Measurements from ENCODE around the gene MS4A4E. TPM values are rescaled to one million over a fixed set of nuclear protein-coding genes. Genes with fewer than 3 reads are reported as not detected.
"Not testable (repeated sequence)": the region's sequence is repeated elsewhere in the genome, so short reads cannot be mapped to it uniquely, and the experiment has no call there.

MS4A4E gene
- polyA plus RNA-seq, 1 donor (not counting 4 experiments of a cell fraction or from before 2014, with no cell fraction given): not detected

- H3K4me1 ChIP-seq (ENCODE audit: control insufficient read depth, extremely low read depth, insufficient read depth, low read length): no peaks in the 10 kb centered on the region
- no peaks in the 10 kb centered on the region for H3K27me3 ChIP-seq (ENCODE audit: control insufficient read depth, extremely low read depth, insufficient read depth, low read length)
- no peak overlapping the region for H3K4me2 ChIP-seq (ENCODE audit: control insufficient read depth, extremely low read depth, insufficient read depth, low read depth, low read length)
- H3K9me3 ChIP-seq (ENCODE audit: control insufficient read depth, low read depth, low read length): no peaks in the 10 kb centered on the region
- no peaks in the 10 kb centered on the region for H4K20me1 ChIP-seq (ENCODE audit: control insufficient read depth, extremely low read depth, insufficient read depth, low read length)
- H3K4me3 ChIP-seq (ENCODE audit: control insufficient read depth in 2 of 3, extremely low read depth in 1 of 3, insufficient read depth in 2 of 3, low read depth in 1 of 3, low read length in 3 of 3): no peak overlapping the region
- TF ChIP-seq EZH2 (IDR thresholded peaks at IDR 0.05; ENCODE audit: low read length) (no peak), CTCF (optimal IDR thresholded peaks at IDR 0.05 in 1 of 3, IDR thresholded peaks at IDR 0.05 in 1 of 3, conservative IDR thresholded peaks at IDR 0.05 in 1 of 3; ENCODE audit: extremely low read depth in 1 of 3, insufficient read depth in 2 of 3, low read length in 3 of 3) (no peak)
- no peak overlapping the region for H3K27ac ChIP-seq (ENCODE audit: control insufficient read depth, insufficient read depth, low read length)
- no peak overlapping the region for H3K9ac ChIP-seq (ENCODE audit: control insufficient read depth, extremely low read depth, insufficient read depth, low read length)
- dilution Hi-C loops (cut with MboI; ENCODE audit: extremely low pct_ligation_motif_present, low sequenced_read_pairs): no loop called here
- DNase-seq (ENCODE audit: low read depth, low spot score) (no peak), FAIRE-seq (no peak)
- no peaks in the 10 kb centered on the region for H3K36me3 ChIP-seq (ENCODE audit: control insufficient read depth in 2 of 2, extremely low read depth in 1 of 2, insufficient read depth in 2 of 2, low read length in 2 of 2)
- no peak overlapping the region for H2AFZ ChIP-seq (ENCODE audit: control insufficient read depth, low read length)
- no peaks in the 10 kb centered on the region for H3K9me1 ChIP-seq (ENCODE audit: control insufficient read depth, extremely low read depth, insufficient read depth, low read length)
- H3K79me2 ChIP-seq (ENCODE audit: control insufficient read depth, insufficient read depth, low read length): no peaks in the 10 kb centered on the region
Measured at GRCh38 chr11:60194511-60194910, 48.4 kb downstream of the MS4A4E start.

GRCh38 chr11:60193687-60194433 lies 49.1 kb downstream of the MS4A4E start:
- no peaks in the 10 kb centered on the region for H4K20me1 ChIP-seq (ENCODE audit: control insufficient read depth, extremely low read depth, insufficient read depth, low read length)
- H3K4me1 ChIP-seq (ENCODE audit: control insufficient read depth, extremely low read depth, insufficient read depth, low read length): no peaks in the 10 kb centered on the region
- H3K9me1 ChIP-seq (ENCODE audit: control insufficient read depth, extremely low read depth, insufficient read depth, low read length): no peaks in the 10 kb centered on the region
- no peaks in the 10 kb centered on the region for H3K9me3 ChIP-seq (ENCODE audit: control insufficient read depth, low read depth, low read length)
- no peak overlapping the region for H3K4me2 ChIP-seq (ENCODE audit: control insufficient read depth, extremely low read depth, insufficient read depth, low read depth, low read length)
- H3K4me3 ChIP-seq (ENCODE audit: control insufficient read depth in 2 of 3, extremely low read depth in 1 of 3, insufficient read depth in 2 of 3, low read depth in 1 of 3, low read length in 3 of 3): no peak overlapping the region
- dilution Hi-C loops (cut with MboI; ENCODE audit: extremely low pct_ligation_motif_present, low sequenced_read_pairs): no loop called here
- DNase-seq (ENCODE audit: low read depth, low spot score): peak; percentile 36
- no peaks in the 10 kb centered on the region for H3K36me3 ChIP-seq (ENCODE audit: control insufficient read depth in 2 of 2, extremely low read depth in 1 of 2, insufficient read depth in 2 of 2, low read length in 2 of 2)
- no peak for FAIRE-seq
- H3K27me3 ChIP-seq (ENCODE audit: control insufficient read depth, extremely low read depth, insufficient read depth, low read length): no peaks in the 10 kb centered on the region
- no peak overlapping the region for H3K27ac ChIP-seq (ENCODE audit: control insufficient read depth, insufficient read depth, low read length)
- H3K9ac ChIP-seq (ENCODE audit: control insufficient read depth, extremely low read depth, insufficient read depth, low read length): no peak overlapping the region
- no peak overlapping the region for H2AFZ ChIP-seq (ENCODE audit: control insufficient read depth, low read length)
- H3K79me2 ChIP-seq (ENCODE audit: control insufficient read depth, insufficient read depth, low read length): no peaks in the 10 kb centered on the region
- TF ChIP-seq CTCF (optimal IDR thresholded peaks at IDR 0.05 in 1 of 3, IDR thresholded peaks at IDR 0.05 in 1 of 3, conservative IDR thresholded peaks at IDR 0.05 in 1 of 3; ENCODE audit: extremely low read depth in 1 of 3, insufficient read depth in 2 of 3, low read length in 3 of 3): peak; percentile 61 to 96 (median 94)
- no peak for TF ChIP-seq EZH2 (IDR thresholded peaks at IDR 0.05; ENCODE audit: low read length)

- H3K79me2 ChIP-seq (ENCODE audit: control insufficient read depth, insufficient read depth, low read length); H2AFZ ChIP-seq (ENCODE audit: control insufficient read depth, low read length); dilution Hi-C loops (cut with MboI; ENCODE audit: extremely low pct_ligation_motif_present, low sequenced_read_pairs); H3K9me3 ChIP-seq (ENCODE audit: control insufficient read depth, low read depth, low read length); H3K9ac ChIP-seq (ENCODE audit: control insufficient read depth, extremely low read depth, insufficient read depth, low read length); H3K4me1 ChIP-seq (ENCODE audit: control insufficient read depth, extremely low read depth, insufficient read depth, low read length); H3K4me3 ChIP-seq (ENCODE audit: control insufficient read depth in 2 of 3, extremely low read depth in 1 of 3, insufficient read depth in 2 of 3, low read depth in 1 of 3, low read length in 3 of 3); H3K27ac ChIP-seq (ENCODE audit: control insufficient read depth, insufficient read depth, low read length); H3K27me3 ChIP-seq (ENCODE audit: control insufficient read depth, extremely low read depth, insufficient read depth, low read length); DNase-seq (ENCODE audit: low read depth, low spot score); FAIRE-seq; H3K36me3 ChIP-seq (ENCODE audit: control insufficient read depth in 2 of 2, extremely low read depth in 1 of 2, insufficient read depth in 2 of 2, low read length in 2 of 2); H4K20me1 ChIP-seq (ENCODE audit: control insufficient read depth, extremely low read depth, insufficient read depth, low read length); H3K4me2 ChIP-seq (ENCODE audit: control insufficient read depth, extremely low read depth, insufficient read depth, low read depth, low read length); H3K9me1 ChIP-seq (ENCODE audit: control insufficient read depth, extremely low read depth, insufficient read depth, low read length): not testable (repeated sequence)
Measured at GRCh38 chr11:60192564-60192963, 50.4 kb downstream of the MS4A4E start.

- DNase-seq (ENCODE audit: low read depth, low spot score); dilution Hi-C loops (cut with MboI; ENCODE audit: extremely low pct_ligation_motif_present, low sequenced_read_pairs); H4K20me1 ChIP-seq (ENCODE audit: control insufficient read depth, extremely low read depth, insufficient read depth, low read length); H2AFZ ChIP-seq (ENCODE audit: control insufficient read depth, low read length); H3K4me3 ChIP-seq (ENCODE audit: control insufficient read depth in 2 of 3, extremely low read depth in 1 of 3, insufficient read depth in 2 of 3, low read depth in 1 of 3, low read length in 3 of 3); H3K9ac ChIP-seq (ENCODE audit: control insufficient read depth, extremely low read depth, insufficient read depth, low read length); H3K36me3 ChIP-seq (ENCODE audit: control insufficient read depth in 2 of 2, extremely low read depth in 1 of 2, insufficient read depth in 2 of 2, low read length in 2 of 2); H3K4me2 ChIP-seq (ENCODE audit: control insufficient read depth, extremely low read depth, insufficient read depth, low read depth, low read length); H3K9me1 ChIP-seq (ENCODE audit: control insufficient read depth, extremely low read depth, insufficient read depth, low read length); H3K79me2 ChIP-seq (ENCODE audit: control insufficient read depth, insufficient read depth, low read length); H3K27ac ChIP-seq (ENCODE audit: control insufficient read depth, insufficient read depth, low read length); H3K4me1 ChIP-seq (ENCODE audit: control insufficient read depth, extremely low read depth, insufficient read depth, low read length); H3K27me3 ChIP-seq (ENCODE audit: control insufficient read depth, extremely low read depth, insufficient read depth, low read length); FAIRE-seq; H3K9me3 ChIP-seq (ENCODE audit: control insufficient read depth, low read depth, low read length): not testable (repeated sequence)
Measured at GRCh38 chr11:60188481-60188880, 54.5 kb downstream of the MS4A4E start.
